Left renal cortex interstitium (tissue), 4 donors: ENCODE data around the gene SSPN. TPM values are rescaled to one million over a fixed set of nuclear protein-coding genes. Genes with fewer than 3 reads are reported as not detected.

Source experiments
- DNase-seq, 4 donors: peaks; one replicate each; pipeline ENCODE4 v3.0.0-alpha.2; 2013; ENCODE audit warnings: low read depth in 4 of 4, low spot score in 2 of 4, missing footprints in 1 of 4
- polyA plus RNA-seq, 4 donors: library from polyadenylated mRNA; unstranded; fragments of 120-200 nt; gene quantifications; one replicate each; pipeline ENCODE4 v1.2.1, GENCODE V29; 2013; ENCODE audit not compliant: insufficient read length in 4 of 4

SSPN gene
- polyA plus RNA-seq, 4 donors = 10.7 to 19.1 (median 13.9) TPM

GRCh38 chr12:26279908-26280307, 84.5 kb downstream of the SSPN start:
- no peak for DNase-seq

- no peak for DNase-seq
Observed at GRCh38 chr12:26280869-26281268, 85.5 kb downstream of the SSPN start.

GRCh38 chr12:26281320-26281719, 85.9 kb downstream of the SSPN start:
- no peak for DNase-seq

GRCh38 chr12:26282339-26282940, 87.1 kb downstream of the SSPN start:
- DNase-seq = no peak

- DNase-seq = no peak
Observed at GRCh38 chr12:26283046-26283445, 87.7 kb downstream of the SSPN start.

- DNase-seq = no peak
Observed at GRCh38 chr12:26283617-26284016, 88.2 kb downstream of the SSPN start.

- DNase-seq = no peak
Observed at GRCh38 chr12:26285401-26285800, 90.0 kb downstream of the SSPN start.

GRCh38 chr12:26286186-26286585, 90.8 kb downstream of the SSPN start:
- no peak for DNase-seq

- no peak for DNase-seq
Observed at GRCh38 chr12:26287671-26288381, 92.5 kb downstream of the SSPN start.

- DNase-seq = no peak
Observed at GRCh38 chr12:26290565-26290964, 95.2 kb downstream of the SSPN start.

- no peak for DNase-seq
Observed at GRCh38 chr12:26292596-26292995, 97.2 kb downstream of the SSPN start.

- DNase-seq = no peak
Observed at GRCh38 chr12:26293612-26294011, 98.2 kb downstream of the SSPN start.

GRCh38 chr12:26295001-26295400, 99.6 kb downstream of the SSPN start:
- no peak for DNase-seq

GRCh38 chr12:26297396-26298070, 102.2 kb downstream of the SSPN start:
- no peak for DNase-seq

- no peak for DNase-seq
Observed at GRCh38 chr12:26298785-26299621, 103.6 kb downstream of the SSPN start.

GRCh38 chr12:26299751-26300150, 104.4 kb downstream of the SSPN start:
- DNase-seq = no peak

Other genes with a start within 250 kb of the SSPN start
- gene RASSF8, start 236.9 kb upstream of the SSPN start, polyA plus RNA-seq = 10 to 100 TPM; 61.5 to 88.3 (median 64.1) TPM
- 1 to 10 TPM in 3 of 4 donors, under 1 TPM in 1; 0.92 to 3.3 (median 2.3) TPM for gene BHLHE41, start 70.5 kb upstream of the SSPN start, polyA plus RNA-seq